GM19438 (cell line): ENCODE measurements around the gene HLA-DRB1.
"Not testable (repeated sequence)": the region's sequence is repeated elsewhere in the genome, so short reads cannot be mapped to it uniquely, and the experiment has no call there.

Experiments used
- ATAC-seq: cut with Tn5 transposase; IDR thresholded peaks from one replicate; pipeline ENCODE4 v1.9.1; 2021; ENCODE audit warnings: low read depth; ENCODE audit not compliant: unreplicated experiment

The HLA-DRB1 gene

DNA sequence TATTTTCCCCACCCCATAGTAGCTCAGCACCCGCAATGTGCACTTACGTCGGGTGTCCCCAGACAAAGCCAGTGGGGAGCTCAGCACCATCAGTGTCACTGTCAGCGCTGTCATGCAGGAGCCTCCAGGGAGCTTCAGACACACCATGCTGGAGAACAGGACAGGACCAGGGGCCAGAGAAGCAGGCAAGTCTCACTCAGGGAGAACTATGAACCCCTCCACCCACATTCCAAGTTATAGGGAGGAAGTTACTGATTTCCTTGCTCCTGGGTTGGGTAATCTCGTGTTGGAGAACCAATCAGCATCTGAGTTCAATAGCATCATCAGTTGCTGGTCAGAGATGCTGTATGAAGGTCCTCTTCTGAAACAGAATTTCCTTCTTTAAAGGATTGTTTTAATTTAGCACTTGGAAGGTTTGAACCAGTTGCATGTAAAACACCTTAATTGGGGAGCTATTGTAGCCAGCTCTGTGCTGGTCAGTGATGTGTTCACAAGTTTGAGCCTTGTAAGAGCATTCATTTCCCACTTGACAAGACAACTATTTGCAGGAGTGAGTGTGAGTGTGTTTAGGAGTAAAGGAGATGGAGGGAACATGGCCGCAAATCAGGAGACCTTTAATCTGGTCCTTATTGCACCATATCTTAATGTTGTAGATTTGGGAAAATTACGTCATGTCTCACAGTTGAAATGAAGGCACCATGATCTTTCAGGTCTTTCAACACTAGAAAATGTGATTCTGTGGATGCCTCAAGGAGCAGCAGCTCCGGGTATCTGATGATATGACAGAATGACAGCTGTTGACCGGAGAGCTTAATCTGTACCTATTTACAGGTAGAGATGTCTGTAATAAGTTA is at the start of gene HLA-DRB1:
TSS of gene HLA-DRB1 (minus strand) at position 253 of the 854 bp plus-strand sequence. CDS start at position 147, 106 bp downstream.
- peak; percentile 79 for ATAC-seq

DNA sequence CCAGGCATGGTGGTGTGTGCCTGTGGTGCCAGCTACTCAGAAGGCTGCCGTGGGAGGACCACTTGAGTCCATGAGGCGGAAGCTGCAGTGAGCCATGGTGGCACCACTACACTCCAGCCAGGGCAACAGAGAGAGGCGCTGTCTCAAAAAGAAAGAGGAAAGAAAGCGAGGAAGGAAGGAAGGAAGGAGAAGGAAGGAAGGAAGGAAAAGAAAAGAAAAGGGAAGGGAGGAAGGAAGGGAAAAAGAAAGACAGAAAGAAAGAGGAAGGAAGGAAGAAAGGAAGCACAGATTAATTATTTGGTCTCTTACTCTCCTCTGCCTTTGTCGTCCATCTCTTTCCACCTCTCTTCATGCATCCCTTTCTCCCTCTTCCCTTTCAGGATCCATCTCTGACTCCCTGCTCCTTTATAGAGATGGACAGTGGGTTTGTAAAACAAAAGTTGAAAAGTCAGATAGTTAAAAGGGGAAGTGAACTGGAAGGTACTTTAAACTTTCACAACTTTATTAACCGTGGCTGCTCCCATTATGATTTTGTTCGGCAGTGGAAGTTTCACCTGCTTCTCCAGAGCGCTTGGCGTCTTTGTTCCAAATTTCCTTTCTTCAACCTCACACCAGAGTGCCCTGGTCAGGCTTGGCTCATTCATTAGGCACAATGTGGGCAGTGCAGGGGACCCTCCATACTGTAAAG is 49.0 kb upstream of the HLA-DRB1 start:
- no peak for ATAC-seq

DNA sequence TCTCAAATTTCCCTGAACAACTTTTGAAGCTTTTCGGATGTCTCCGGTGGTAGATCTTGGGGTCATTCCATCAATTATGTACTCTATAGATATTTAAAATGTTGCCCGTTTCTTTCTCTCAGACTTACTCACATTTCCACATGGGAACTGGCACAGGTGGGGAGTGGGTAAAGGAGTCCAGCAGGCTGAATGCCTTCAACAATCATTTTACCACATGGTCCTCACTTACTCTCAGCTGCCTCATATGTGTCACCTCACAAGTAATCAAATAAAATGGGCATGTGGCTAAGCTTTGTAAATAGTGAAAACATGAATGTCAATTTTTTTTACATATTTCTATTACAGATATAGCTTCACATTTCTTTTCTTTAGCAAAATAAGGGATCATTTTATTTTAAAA is 48.2 kb upstream of the HLA-DRB1 start:
- ATAC-seq = no peak

DNA sequence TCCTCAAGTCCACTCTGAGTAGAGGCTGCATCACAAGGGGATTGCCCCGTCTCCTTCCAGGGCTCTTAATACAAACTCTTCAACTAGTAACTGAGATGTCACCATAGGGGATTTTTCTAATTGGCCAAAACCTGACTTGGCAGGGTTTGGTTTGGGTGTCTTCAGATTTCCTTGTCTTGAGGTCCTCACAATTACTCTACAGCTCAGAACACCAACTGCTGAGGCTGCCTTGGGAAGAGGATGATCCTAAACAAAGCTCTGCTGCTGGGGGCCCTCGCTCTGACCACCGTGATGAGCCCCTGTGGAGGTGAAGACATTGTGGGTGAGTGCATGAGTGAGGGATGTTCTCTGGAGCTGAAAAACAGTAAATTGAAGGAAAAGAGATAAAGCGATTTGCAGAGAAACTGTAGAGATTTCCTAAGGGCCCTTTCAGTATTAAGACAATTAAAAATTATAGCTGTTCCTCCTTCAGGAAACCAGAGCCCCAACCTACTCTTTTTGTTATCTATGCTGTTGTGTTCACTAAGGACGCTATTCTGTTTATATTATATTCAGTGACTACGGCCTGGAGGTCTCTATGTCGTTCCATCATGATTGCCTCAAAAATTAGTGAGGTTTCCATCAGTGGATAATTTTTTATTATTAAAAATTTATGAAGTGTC is 47.7 kb upstream of the HLA-DRB1 start, which contains the start of gene HLA-DQA1:
TSS of gene HLA-DQA1 (plus strand) at position 188 of the 662 bp plus-strand sequence. CDS start at position 241, 53 bp downstream.
- peak; percentile 56 for ATAC-seq

DNA sequence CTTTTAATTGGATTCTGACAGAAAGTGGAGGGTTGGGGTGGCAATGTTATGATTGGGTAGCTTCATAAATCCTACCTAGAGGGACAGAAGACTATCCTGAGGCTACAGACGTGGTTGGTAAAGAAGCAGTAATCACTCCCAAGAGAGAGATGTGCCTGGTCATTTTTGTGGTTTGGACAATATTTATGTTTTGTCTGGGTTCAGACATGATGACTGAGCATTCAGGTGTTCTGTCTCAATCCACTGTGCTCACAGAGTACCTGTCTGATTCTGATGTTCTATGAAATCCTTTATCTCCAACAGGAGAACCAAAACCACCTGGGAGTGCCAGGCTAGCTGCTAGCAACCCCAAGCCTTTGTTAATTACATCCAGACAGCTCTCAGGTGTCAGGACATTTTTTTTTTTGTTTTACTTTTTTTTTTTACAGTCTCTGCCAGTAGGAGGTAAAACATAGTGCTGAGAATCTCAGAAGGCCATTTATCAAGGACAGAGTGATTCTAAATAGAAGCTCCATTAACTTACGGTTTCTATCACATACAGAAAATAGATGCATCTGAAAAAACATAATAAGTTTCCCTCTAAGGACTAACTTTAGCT is 46.0 kb upstream of the HLA-DRB1 start:
- ATAC-seq = no peak

DNA sequence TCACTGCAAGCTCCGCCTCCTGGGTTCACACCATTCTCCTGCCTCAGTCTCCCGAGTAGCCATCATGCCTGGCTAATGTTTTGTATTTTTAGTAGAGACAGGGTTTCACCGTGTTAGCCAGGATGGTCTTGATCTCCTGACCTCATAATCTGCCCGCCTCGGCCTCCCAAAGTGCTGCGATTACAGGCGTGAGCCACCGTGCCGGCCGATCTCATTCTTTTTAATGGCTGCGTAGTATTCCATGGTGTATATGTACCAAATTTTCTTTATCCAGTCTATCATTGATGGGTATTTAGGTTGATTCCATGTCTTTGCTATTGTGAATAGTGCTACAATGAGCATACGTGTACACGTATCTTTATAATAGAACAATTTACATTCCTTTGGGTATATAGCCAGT is 40.1 kb upstream of the HLA-DRB1 start:
- not testable (repeated sequence) for ATAC-seq

DNA sequence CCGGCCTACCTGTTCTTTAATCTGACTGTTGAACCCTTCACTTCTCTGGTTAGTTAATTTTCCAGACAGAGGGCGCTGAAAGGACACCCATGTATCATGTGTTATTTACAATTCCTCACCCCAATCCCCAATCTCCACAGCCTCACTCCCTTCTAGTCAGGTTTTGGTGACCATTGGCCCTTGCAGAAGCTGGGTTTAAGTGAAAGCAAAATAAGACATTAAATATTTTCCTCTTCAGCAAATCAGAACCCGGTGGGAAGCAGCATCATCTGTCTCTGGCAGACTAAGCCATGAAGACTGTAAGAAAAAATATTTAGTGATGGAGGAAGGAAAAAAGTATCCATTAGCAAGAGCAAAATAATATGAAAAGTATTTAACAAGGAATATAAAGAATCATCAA is 38.2 kb upstream of the HLA-DRB1 start:
- ATAC-seq = no peak

DNA sequence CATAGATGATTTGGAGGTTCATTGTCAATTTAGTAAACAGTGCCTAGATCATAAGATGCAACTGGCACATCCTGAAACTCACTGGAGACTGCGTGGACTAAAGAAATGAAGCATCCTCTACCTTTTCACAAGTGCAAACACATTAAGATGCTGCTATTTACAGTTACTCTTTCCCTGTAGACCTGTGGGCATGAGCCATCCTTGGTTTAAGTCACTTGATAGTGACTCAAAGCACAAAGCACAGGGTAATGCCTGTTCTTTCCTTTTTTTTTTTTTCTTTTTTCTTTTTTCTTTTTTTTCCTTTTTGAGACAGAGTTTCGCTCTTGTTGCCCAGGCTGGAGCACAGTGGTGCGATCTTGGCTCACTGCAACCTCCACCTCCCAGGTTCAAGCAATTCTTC is 37.6 kb upstream of the HLA-DRB1 start:
- no peak for ATAC-seq

DNA sequence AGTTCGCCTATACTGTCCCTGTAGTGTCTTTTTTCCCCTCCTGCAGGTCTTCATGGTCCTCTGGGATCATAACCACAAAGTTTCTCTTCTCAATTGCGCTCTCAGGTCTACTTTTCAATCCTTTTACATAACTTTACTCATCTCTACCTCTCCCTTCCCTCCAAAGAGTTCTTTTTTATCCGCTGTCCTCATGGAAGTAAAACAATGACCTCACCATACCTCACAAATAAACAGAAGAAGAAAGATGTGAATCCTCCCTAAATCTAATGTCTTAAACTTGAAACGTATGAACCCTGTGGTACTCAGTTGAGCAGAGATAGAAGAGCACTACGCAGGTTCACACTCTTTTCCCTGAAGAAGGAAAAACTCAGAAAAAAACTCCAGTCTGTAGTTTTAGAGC is 35.5 kb upstream of the HLA-DRB1 start:
- no peak for ATAC-seq

DNA sequence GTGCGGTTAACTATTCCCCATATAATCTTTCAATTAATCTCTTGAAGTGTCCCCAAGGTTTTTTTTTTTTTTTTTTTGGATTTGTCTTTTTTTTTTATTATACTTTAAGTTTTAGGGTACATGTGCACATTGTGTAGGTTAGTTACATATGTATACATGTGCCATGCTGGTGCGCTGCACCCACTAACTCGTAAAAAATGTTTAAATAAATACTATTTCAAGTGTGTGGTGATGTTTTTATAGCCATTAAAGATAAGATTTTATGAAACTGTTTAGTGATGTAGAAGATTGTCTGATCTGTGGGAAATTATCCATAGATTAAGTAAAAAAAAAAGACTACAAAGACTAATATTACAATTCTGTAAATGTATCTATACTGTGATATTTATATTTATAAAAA is 34.9 kb upstream of the HLA-DRB1 start:
- ATAC-seq = no peak

DNA sequence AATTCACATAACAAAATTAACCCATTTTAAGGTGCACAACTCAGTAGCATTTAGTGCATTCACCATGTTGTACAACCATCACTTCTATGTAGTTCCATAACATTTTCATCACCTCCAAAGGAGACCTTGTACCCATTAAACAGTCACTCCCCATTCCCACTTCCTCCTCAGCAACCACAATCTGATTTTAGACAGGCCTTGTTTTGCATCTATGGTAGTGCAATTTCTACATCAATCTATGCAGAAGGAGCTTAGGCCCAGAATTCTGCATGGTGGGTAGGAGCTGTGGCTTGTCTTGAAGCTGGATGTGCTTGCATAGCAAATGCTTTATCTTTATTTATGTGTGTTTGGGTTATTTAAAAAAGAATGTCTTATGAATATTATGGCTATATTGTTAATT is 34.0 kb upstream of the HLA-DRB1 start:
- no peak for ATAC-seq

DNA sequence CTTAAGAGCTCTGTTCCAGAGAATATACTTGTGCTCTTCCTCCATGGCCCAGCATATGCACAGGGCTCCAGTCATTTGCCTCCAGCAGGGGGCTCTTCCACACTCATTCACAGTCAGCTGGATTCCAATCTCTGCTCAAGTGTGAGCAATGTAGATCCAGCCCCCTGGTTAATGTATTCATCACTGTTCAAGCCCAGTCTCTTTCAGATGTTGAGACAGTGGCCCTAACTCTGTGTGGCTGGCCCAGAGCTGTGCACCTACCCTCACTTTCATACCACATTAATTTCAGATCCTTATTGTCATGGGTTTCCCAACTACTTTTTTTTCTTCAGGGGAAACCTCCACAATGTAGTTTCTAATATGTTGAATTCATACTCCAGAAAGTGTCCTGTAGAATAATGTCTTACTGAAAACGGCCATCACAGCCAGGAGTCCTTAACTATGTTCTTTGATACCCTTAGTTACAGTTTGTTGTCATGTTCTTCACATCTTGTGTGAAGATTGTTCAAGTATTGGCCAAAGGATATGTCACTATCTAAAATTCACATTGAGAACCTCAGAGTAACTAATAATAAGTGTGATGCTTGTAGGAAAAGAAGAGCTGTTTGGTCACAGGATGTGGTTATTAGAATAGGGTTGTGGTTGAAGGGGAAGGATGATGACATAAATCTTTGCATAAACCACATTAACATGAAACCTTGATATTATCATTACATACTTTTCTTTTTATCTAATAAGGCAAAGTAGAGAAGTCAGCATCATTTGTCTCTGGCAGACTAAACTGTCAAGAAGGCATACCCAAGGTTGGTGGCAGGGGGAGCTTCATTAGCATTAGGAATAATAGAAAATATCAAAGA is 33.1 kb upstream of the HLA-DRB1 start:
- peak; percentile 75 for ATAC-seq

DNA sequence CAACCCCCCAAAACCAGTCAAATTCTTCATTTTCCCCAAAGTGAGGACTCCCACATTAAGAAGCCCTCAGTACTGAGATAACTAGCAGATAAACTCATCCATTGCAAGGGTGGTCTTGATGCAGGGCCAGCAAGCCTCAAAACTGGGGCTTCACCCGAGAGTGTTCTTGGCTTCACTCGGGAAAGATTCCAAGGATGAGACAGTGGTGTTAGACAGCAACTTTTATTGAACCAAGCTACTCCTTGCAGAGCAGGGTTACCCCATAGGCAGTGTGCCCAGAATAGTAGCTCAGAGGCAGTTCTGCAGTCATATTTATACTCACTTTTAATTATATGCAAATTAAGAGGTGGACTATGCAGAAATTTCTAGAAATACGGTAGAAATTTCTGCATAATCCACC is 31.7 kb upstream of the HLA-DRB1 start:
- no peak for ATAC-seq

DNA sequence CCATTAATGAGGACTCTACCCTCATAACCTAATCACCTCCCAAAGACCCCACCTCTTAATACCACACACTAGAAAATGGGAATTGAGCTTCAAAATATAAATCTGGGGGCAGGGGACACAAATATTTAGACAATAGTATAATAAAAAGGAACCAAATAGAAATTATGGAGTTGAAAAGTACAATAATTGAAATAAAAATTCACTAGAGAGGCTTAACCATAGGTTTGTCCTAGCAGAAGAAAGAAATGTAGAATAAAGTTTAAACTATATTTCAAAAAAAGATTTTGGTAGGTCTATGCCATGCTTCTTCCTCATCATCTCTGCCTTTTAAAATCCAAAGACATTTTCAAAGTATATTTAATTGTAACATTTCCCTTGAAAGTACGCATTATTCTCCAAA is 28.1 kb upstream of the HLA-DRB1 start:
- no peak for ATAC-seq

DNA sequence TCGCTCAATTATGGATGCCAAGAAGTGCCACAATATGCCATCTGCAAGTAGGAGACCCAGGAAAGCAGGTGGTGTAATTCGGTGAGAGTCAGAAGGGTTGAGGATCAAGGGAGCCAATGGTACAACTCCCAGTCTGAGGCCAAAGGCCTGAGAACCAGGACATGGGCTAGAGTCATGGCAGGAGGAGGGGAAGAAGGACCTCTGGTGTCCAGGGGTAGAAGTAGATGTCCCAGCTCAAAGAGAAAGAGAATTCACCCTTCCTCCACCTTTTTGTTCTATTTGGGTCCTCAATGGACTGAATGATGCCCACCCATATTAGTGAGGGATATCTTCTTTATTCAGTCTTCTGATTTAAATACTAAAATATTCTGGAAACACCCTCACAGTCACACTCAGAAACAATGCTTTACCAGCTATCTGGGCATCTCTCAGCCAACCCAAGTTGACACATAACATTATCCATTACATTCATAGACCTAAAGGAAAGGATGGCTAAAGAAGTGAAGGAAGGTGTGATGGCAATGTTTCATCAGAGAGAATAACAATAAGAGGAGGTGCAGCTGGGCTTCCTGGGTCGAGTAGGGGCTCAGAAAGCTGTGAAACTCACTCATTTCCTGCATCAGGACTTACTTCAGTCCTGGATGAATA is 26.4 kb upstream of the HLA-DRB1 start:
- ATAC-seq = no peak

DNA sequence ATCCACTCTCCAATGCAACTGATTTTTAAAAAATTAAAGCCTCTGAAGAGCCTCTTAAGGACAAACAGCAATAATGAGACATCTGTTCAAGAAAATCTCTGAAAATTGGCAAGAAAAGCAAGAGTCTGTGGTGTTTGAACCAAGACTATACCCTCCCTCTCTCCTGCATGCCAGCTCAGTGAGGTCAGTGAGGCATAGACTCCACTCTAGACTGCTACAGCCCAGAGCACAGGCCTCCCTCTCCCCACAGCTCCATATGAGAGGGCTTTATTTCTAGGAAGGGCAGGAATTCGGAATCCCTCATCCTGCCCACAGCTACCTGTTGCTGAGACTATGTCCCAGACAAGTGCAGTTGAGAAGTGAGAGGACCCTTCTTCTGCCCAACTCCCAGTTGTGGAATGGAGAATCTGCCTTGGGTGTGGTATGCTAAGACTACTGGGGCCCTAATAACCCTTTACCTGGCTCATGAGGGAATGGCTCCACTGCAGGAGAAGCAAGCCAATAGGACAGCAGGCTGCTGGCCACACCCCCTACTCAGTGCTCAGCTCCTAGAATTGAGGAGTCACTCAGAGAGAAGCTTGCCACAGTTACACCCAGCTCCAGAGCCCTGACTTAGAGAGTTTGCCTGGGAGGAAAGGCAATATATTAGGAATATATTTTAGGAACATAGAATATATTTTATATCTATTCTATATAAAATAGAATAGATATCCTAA is 24.9 kb upstream of the HLA-DRB1 start:
- no peak for ATAC-seq

DNA sequence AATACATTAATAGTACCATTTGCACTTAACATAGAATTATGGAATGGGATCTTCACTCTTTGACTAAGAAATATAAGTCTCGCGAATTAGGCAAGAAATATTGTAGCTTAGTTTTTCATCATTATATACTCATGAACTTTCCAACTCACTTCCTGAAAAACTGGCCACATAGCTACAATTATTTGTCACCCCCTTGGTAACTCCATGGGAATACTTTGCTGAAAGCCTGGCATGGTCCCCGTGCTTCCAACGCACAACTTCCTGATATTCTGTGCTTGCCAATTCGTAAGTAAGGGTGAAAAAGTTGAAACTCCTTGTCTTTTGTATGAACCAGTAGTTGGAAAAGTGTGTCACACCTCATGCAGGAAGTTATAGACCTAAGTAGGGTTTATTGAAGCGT is 23.8 kb upstream of the HLA-DRB1 start:
- no peak for ATAC-seq

DNA sequence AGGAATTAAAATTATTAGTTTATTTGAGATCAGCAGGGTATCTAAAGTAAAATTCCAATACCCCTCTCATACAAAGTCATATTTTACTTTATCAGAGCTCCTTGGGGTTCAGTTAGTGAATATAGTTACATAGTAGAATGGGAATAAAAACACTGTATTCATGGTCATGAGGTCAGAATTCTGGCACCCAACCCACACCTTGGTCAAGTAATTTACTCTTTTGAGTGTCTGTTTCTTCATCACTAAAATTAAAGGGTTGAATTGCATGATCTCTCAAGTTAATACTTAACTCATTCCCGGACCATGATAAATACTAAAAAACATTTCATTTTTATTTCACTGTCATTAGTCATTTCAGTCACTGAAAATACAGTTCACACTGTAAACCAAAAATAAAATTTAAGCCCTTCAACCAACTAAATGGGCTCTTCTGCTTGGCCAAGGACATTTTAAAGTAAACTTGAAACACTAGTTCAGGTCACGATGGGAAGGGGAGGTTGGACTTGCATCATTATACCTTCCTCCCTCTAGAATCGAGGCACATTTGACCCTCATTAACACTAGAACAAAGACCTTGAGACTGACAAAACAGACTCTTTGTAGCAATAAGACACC is 21.1 kb upstream of the HLA-DRB1 start:
- no peak for ATAC-seq
